ENCODE measurements around the gene FZR1. TPM values are rescaled to one million over a fixed set of nuclear protein-coding genes. Genes with fewer than 3 reads are reported as not detected.

The FZR1 gene
- total and polyA plus RNA-seq, 2 experiments from 2014 or later: 16.1 to 39.2 TPM

DNA sequence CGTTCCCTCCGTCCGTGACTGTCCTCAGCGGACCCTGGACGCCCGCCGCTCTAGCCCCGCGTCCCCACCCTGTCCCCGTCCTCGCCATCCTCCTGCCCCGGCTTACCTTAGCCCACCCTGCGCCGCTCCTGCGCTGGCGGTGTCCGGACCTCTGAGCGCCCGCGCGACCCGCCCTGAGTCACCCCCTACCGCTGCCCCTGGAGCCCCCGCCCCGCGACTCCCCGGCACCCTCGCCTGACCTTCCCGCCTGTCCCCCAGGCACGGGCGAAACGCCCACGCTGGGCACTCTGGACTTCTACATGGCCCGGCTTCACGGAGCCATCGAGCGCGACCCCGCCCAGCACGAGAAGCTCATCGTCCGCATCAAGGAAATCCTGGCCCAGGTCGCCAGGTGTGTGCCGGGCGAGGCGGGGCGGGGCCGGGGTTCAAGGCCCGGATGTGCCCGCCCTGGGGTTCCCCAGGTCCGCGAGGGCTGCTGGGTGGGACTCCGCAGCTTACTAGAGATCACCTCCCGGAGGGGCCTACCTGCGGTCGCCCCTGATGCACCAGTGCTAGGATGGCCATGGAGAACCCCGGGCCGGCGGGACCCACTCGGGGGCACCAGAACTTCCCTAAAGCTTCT lies 71.7 kb downstream of the FZR1 start:
- Mint-ChIP-seq H3K27me3 (ENCODE audit: insufficient read depth, low read depth, poor library complexity) (peaks cover 36% of the 10 kb centered on the region), H3K27ac (no peak overlapping the region), H3K9me3 (no peaks in the 10 kb centered on the region), H3K4me3 (peak overlapping the region; percentile 79), H3K4me1 (peaks cover 9% of the 10 kb centered on the region), H3K36me3 (ENCODE audit: low read depth) (peaks cover 9% of the 10 kb centered on the region)
- Histone ChIP-seq H2AFZ (no peak overlapping the region), H3K9me2 (ENCODE audit: insufficient read depth) (no peaks in the 10 kb centered on the region), H3K4me2 (peak overlapping the region; percentile 80), H3K27me3 (ENCODE audit: insufficient read depth) (peaks cover 13% of the 10 kb centered on the region; the same call in 1 of the 2 replicates), H3K36me3 (ENCODE audit: insufficient read depth) (no peaks in the 10 kb centered on the region), H4K20me1 (replicated peaks; ENCODE audit: insufficient read depth) (peaks cover 6% of the 10 kb centered on the region; the same call in 1 of the 2 replicates), H3K27ac (ENCODE audit: low read depth) (no peak overlapping the region), H3K79me2 (replicated peaks; ENCODE audit: insufficient read depth) (no peaks in the 10 kb centered on the region), H3K4me1 (ENCODE audit: insufficient read depth) (peaks cover 12% of the 10 kb centered on the region), H3F3A (replicated peaks; ENCODE audit: low read depth) (peaks cover 11% of the 10 kb centered on the region), H3K4me3 (peak overlapping the region; percentile 59)
- peak; percentile 88 for DNase-seq (ENCODE audit: low spot score)
- TF ChIP-seq, protein P1, sequence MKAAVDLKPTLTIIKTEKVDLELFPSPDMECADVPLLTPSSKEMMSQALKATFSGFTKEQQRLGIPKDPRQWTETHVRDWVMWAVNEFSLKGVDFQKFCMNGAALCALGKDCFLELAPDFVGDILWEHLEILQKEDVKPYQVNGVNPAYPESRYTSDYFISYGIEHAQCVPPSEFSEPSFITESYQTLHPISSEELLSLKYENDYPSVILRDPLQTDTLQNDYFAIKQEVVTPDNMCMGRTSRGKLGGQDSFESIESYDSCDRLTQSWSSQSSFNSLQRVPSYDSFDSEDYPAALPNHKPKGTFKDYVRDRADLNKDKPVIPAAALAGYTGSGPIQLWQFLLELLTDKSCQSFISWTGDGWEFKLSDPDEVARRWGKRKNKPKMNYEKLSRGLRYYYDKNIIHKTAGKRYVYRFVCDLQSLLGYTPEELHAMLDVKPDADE (IDR thresholded peaks at IDR 0.05): no peak
- peak; percentile 68 for TF ChIP-seq POLR2AphosphoS5 (IDR thresholded peaks at IDR 0.05; ENCODE audit: low read depth)
- TF ChIP-seq, protein P2, sequence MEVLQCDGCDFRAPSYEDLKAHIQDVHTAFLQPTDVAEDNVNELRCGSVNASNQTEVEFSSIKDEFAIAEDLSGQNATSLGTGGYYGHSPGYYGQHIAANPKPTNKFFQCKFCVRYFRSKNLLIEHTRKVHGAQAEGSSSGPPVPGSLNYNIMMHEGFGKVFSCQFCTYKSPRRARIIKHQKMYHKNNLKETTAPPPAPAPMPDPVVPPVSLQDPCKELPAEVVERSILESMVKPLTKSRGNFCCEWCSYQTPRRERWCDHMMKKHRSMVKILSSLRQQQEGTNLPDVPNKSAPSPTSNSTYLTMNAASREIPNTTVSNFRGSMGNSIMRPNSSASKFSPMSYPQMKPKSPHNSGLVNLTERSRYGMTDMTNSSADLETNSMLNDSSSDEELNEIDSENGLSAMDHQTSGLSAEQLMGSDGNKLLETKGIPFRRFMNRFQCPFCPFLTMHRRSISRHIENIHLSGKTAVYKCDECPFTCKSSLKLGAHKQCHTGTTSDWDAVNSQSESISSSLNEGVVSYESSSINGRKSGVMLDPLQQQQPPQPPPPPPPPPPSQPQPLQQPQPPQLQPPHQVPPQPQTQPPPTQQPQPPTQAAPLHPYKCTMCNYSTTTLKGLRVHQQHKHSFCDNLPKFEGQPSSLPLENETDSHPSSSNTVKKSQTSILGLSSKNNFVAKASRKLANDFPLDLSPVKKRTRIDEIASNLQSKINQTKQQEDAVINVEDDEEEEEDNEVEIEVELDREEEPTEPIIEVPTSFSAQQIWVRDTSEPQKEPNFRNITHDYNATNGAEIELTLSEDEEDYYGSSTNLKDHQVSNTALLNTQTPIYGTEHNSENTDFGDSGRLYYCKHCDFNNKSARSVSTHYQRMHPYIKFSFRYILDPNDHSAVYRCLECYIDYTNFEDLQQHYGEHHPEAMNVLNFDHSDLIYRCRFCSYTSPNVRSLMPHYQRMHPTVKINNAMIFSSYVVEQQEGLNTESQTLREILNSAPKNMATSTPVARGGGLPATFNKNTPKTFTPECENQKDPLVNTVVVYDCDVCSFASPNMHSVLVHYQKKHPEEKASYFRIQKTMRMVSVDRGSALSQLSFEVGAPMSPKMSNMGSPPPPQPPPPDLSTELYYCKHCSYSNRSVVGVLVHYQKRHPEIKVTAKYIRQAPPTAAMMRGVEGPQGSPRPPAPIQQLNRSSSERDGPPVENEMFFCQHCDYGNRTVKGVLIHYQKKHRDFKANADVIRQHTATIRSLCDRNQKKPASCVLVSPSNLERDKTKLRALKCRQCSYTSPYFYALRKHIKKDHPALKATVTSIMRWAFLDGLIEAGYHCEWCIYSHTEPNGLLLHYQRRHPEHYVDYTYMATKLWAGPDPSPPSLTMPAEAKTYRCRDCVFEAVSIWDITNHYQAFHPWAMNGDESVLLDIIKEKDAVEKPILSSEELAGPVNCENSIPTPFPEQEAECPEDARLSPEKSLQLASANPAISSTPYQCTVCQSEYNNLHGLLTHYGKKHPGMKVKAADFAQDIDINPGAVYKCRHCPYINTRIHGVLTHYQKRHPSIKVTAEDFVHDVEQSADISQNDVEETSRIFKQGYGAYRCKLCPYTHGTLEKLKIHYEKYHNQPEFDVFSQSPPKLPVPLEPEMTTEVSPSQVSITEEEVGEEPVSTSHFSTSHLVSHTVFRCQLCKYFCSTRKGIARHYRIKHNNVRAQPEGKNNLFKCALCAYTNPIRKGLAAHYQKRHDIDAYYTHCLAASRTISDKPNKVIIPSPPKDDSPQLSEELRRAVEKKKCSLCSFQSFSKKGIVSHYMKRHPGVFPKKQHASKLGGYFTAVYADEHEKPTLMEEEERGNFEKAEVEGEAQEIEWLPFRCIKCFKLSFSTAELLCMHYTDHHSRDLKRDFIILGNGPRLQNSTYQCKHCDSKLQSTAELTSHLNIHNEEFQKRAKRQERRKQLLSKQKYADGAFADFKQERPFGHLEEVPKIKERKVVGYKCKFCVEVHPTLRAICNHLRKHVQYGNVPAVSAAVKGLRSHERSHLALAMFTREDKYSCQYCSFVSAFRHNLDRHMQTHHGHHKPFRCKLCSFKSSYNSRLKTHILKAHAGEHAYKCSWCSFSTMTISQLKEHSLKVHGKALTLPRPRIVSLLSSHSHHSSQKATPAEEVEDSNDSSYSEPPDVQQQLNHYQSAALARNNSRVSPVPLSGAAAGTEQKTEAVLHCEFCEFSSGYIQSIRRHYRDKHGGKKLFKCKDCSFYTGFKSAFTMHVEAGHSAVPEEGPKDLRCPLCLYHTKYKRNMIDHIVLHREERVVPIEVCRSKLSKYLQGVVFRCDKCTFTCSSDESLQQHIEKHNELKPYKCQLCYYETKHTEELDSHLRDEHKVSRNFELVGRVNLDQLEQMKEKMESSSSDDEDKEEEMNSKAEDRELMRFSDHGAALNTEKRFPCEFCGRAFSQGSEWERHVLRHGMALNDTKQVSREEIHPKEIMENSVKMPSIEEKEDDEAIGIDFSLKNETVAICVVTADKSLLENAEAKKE (CRISPR knock-in tag; IDR thresholded peaks at IDR 0.05): no peak
- ATAC-seq: peak; percentile 55

DNA sequence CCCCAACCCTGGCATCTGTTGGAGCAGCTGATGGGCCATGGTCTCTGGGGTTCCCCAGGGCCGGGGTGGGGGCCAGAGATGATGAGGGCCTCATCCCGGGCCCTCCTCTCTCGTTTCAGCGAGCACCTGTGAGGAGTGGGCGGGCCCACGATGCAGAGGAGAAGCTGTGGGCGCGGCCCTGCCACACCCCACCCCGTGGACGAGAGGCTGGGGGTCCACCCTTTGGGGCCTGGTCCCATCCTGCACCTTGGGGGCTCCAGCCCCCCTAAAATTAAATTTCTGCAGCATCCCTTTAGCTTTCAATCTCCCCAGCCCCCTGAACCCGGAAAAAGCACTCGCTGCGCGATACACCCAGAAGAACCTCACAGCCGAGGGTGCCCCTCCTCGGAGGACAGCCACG lies 72.3 kb downstream of the FZR1 start:
- H3K27me3 Mint-ChIP-seq (ENCODE audit: insufficient read depth, low read depth, poor library complexity): peaks cover 39% of the 10 kb centered on the region
- Histone ChIP-seq H3K27ac (ENCODE audit: low read depth) (no peak overlapping the region), H3K36me3 (ENCODE audit: insufficient read depth) (no peaks in the 10 kb centered on the region), H2AFZ (no peak overlapping the region), H3K4me2 (peak overlapping the region; percentile 80), H3K4me3 (peak overlapping the region; percentile 59), H3K27me3 (ENCODE audit: insufficient read depth) (peaks cover 16% of the 10 kb centered on the region; the same call in 1 of the 2 replicates), H3F3A (replicated peaks; ENCODE audit: low read depth) (peaks cover 11% of the 10 kb centered on the region), H3K79me2 (replicated peaks; ENCODE audit: insufficient read depth) (no peaks in the 10 kb centered on the region), H3K4me1 (ENCODE audit: insufficient read depth) (peaks cover 12% of the 10 kb centered on the region), H4K20me1 (replicated peaks; ENCODE audit: insufficient read depth) (peaks cover 6% of the 10 kb centered on the region; the same call in 1 of the 2 replicates), H3K9me2 (ENCODE audit: insufficient read depth) (no peaks in the 10 kb centered on the region)
- peak; percentile 1; the same call in 2 of the 3 replicates for ATAC-seq
- H3K9me3 Mint-ChIP-seq: no peaks in the 10 kb centered on the region
- no peak for DNase-seq (ENCODE audit: low spot score)
- peaks cover 9% of the 10 kb centered on the region for H3K4me1 Mint-ChIP-seq
- no peak overlapping the region for H3K27ac Mint-ChIP-seq
- H3K36me3 Mint-ChIP-seq (ENCODE audit: low read depth): peaks cover 9% of the 10 kb centered on the region
- H3K4me3 Mint-ChIP-seq: peak overlapping the region; percentile 79
- TF ChIP-seq, protein P3, sequence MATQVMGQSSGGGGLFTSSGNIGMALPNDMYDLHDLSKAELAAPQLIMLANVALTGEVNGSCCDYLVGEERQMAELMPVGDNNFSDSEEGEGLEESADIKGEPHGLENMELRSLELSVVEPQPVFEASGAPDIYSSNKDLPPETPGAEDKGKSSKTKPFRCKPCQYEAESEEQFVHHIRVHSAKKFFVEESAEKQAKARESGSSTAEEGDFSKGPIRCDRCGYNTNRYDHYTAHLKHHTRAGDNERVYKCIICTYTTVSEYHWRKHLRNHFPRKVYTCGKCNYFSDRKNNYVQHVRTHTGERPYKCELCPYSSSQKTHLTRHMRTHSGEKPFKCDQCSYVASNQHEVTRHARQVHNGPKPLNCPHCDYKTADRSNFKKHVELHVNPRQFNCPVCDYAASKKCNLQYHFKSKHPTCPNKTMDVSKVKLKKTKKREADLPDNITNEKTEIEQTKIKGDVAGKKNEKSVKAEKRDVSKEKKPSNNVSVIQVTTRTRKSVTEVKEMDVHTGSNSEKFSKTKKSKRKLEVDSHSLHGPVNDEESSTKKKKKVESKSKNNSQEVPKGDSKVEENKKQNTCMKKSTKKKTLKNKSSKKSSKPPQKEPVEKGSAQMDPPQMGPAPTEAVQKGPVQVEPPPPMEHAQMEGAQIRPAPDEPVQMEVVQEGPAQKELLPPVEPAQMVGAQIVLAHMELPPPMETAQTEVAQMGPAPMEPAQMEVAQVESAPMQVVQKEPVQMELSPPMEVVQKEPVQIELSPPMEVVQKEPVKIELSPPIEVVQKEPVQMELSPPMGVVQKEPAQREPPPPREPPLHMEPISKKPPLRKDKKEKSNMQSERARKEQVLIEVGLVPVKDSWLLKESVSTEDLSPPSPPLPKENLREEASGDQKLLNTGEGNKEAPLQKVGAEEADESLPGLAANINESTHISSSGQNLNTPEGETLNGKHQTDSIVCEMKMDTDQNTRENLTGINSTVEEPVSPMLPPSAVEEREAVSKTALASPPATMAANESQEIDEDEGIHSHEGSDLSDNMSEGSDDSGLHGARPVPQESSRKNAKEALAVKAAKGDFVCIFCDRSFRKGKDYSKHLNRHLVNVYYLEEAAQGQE (IDR thresholded peaks at IDR 0.05; ENCODE audit: unreplicated experiment): no peak
- TF ChIP-seq, protein P4, sequence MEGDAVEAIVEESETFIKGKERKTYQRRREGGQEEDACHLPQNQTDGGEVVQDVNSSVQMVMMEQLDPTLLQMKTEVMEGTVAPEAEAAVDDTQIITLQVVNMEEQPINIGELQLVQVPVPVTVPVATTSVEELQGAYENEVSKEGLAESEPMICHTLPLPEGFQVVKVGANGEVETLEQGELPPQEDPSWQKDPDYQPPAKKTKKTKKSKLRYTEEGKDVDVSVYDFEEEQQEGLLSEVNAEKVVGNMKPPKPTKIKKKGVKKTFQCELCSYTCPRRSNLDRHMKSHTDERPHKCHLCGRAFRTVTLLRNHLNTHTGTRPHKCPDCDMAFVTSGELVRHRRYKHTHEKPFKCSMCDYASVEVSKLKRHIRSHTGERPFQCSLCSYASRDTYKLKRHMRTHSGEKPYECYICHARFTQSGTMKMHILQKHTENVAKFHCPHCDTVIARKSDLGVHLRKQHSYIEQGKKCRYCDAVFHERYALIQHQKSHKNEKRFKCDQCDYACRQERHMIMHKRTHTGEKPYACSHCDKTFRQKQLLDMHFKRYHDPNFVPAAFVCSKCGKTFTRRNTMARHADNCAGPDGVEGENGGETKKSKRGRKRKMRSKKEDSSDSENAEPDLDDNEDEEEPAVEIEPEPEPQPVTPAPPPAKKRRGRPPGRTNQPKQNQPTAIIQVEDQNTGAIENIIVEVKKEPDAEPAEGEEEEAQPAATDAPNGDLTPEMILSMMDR (conservative IDR thresholded peaks at IDR 0.05; ENCODE audit: low read depth in 2 of 2): no peak
- no peak for TF ChIP-seq STAT1 (IDR thresholded peaks at IDR 0.05; ENCODE audit: unreplicated experiment)
